Measurements from ENCODE around the gene CLEC2L.
A peak's percentile ranks its signal among the peaks of the same experiment; 100 is the strongest.

Gene CLEC2L

DNA sequence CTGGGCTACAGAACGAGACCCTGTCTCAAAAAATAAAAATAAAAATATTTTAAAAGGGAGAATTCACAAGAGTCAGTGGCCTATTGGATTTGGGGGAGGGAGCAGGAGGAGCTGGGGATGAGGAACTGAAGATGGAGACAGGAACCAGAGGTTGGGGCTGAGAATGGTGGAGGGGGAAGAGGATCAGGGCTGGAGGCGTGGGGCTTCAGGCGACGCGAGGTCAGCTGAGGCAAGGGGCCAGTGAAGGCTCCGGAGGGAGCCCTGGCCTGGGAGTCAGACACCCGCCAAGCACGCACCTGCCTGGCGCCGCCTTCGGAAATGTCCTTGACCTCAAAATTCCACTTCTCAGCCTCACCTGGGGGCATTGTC, 671 bp upstream of the CLEC2L start:
- DNase-seq (ENCODE audit: low read depth, low spot score): no peak

DNA sequence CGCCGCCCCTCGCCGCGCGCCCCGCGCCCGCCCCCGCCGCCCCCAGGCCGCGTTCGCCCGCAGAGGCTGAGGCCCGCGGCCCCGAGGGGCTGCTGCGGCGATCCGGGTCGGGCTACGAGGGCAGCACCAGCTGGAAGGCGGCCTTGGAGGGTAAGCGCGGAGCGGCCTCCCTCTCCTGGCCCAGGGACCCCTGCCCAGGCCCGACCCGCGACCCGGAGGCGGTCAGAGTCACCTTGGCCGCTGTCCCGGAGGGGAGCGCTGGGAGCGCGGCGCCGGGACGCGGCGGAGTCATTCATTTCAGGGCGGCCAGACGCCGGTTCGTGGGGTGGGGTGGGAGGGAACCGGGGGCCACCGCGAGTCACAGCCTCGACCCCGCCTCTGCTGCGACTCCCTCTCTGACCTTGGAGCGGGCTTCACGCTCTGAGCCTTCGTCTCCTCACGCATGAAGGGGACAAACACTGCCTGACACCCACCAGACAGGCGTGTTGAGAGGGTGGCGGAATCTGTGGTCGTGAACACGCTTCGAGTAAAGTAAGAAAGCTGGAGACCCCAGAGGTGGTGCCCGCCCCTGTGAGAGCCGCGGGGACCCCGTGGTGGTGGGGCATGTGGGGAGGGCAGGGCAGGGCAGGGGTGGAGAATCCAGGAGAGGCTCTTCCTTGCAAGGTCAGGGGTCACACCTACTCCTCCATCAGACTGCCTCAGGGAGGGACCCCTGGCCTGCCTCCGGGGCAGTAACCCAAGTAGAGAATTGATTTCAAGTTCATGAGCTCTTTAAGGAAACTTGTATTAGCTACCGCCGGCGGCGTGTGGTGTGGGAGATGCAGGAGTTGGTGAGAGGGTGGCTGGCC, 707 bp downstream of the CLEC2L start:
- no peak for DNase-seq (ENCODE audit: low read depth, low spot score)

DNA sequence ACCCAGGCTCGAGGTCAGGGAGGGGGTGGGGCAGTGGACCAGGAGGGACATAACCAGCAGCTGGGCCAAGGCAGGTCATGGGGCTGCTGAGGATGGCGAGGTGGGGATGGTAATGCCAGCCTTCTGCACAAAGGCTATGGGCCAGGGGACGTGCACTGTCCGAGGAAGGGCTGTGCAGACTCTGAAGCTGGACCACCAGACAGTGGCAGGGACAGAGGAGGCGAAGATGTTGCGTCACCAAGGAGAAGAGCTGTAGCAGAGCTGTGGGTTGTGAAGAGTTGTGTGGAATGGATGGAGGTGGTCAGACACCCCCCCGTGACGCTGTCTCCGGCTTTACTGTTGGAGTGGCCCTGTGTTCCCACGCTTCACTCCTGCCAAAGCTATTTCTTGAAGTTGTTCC, 1.8 kb downstream of the CLEC2L start:
- DNase-seq (ENCODE audit: low read depth, low spot score): no peak

DNA sequence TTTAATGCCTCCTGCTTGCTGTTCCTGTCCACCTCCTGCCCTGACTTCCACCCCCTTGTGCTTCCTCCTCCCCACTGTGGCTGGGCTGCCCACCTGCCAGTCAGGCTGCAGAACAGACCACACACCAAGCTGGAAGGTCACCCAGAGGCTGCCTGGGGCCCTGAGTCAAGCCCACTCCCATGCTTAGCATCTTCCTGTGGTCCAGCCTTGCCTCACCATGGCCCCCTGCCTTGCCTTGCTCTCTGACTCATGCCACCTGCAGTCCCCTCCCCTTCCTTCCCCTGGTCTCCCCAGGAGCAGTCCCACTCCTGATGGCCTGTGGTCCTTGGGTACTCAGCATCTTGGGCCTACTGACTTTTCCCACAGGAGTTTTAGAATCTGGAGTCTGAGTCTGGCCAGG, 2.3 kb downstream of the CLEC2L start:
- no peak for DNase-seq (ENCODE audit: low read depth, low spot score)

DNA sequence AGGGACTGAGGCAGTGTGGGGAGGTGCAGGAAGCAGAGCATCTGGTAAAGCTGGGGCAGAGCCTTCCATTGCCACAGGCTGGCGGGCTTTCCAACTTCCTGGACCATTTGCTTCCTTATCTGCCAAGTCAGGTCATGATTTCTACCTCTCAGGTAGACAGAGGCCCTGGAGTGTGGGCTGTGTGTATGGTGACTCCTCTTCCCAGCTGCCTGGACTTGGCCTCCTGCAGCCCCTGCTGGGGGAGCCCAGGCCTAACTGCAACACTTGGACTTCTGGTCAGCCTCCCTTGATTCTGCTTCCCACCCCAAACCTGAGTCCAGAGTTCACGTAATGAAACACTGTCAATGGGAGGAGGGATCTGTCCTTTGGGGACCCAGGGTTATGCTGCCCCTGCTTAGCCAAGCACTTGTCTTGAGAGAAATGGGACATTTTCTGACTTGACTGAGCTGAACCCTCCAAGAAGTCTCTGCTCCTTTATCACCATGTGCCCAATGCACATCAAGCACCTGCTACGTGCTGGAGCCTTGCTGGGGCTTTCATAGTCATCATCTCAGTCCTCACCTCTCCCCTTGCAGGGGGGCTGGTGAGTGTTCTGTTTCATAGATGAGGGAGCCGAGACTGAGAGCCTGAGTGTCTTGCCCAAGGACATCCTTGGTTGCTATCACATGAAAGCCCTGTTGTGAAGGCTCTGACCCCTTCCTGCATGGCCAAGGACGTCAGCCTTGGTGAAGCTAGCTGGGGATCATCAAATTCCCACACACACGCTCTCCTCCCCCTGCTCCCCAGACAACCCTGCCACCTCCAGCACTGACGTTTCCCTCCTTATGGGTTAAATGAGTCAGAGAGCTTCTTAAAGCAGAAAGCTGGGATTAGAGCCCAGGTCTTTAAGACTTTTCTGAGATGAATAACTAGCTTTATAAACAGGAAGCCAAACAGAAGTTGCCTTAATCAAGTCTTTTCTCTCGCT, 3.4 kb downstream of the CLEC2L start:
- peak; percentile 87 for DNase-seq (ENCODE audit: low read depth, low spot score)

DNA sequence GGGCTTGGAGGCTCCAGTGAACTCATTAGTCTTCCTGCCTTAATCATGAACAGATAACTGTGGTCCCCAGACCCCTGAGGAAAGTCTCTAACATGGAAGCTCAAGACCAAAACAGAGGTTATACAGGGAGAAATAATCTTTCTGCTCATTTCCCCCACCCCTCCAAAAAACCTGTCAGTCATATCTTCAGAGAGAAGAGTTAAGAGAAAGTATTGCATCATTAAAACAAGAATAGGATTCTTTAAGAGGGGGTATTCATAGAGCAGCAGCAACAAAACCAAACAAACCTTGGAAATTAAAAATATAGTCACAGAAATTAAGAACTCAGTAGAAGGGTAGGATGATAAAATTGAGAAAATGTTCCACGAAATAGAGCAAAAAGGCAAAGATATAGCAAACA, 7.6 kb downstream of the CLEC2L start:
- no peak for DNase-seq (ENCODE audit: low read depth, low spot score)

DNA sequence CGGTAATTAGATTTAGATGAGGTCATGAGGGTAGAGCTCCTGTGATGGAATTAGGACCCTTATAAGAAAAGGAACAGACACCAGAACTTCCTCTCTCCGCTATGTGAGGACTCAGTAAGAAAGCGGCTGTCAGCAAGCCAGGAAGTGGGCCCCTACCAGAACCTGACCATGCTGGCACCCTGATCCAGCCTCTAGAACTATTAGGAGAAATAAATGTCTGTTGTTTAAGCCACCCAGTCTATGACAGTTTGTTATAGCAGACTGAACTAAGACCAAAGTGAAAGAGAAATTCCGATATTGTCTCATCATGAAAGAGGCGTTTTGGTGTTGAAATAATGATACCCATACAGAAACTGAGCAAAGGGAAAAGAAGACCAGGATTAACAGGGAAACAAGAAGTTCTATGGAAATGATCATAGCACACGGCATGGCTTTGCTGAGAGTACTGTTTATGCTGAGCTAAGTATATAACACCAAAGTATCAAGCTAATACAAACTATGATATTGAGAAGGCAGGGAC, 9.2 kb downstream of the CLEC2L start:
- no peak for DNase-seq (ENCODE audit: low read depth, low spot score)

DNA sequence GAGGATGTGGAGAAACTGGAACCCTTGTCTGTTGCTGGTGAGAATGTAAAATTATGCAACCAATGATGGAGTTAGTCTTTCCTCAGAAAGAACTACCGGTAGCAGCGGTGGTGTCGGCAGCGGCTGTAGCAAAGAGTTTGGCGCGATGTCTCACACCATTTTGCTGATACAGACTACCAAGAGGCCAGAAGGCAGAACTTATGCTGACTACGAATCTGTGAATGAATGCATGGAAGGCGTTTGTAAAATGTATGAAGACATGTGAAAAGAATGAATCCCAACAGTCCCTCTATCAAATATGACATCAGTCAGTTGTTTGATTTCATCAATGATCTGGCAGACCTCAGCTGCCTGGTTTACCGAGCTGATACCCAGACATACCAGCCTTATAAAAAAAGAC, 10.6 kb downstream of the CLEC2L start:
- no peak for DNase-seq (ENCODE audit: low read depth, low spot score)

DNA sequence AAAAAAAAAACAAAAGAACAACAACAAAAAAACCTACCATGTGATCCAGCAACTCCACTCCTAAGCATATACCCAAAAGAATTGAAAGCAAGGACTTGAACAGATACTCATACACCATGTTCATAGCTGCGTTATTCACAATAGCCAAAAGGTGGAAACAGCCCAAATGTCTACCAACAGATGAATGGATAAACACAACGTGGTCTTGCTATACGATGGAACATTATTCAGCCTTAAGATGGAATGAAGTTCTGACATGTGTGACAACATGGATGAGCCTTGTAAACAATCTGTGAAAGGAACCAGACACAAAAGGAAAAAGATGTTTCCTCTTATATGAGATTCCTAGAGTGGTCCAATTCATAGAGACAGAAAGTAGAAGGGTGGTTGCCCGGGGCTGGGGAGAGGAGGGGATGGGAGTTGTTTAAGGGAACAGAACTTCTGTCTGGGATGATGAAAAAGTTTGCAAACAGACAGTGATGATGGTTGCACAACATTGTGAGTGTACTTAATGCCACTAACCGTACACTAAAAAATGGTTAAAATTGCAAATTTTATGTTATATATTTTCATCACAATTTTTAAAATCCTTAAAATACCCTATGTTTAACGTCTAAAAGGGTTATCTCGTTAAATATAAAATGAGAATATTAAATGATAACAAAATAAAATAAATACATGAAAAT, 11.6 kb downstream of the CLEC2L start:
- no peak for DNase-seq (ENCODE audit: low read depth, low spot score)

DNA sequence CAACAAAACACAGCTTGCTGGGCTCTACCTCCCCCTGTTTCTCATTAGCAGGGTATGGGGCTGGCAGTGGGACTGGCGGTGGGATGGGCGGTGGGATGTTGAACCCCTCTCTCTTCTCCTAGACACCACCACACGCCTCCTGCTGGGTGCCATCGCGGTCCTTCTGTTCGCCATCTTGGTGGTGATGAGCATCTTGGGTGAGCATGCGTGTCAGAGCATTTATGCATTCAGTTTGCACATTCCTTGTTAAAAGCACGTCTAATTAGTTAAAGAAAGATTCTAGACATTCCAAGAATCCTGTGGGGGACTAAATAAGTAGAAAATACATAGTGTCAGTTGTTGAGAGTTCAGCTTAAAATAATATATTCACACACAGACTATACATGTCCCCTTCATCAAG, 12.7 kb downstream of the CLEC2L start:
- no peak for DNase-seq (ENCODE audit: low read depth, low spot score)

DNA sequence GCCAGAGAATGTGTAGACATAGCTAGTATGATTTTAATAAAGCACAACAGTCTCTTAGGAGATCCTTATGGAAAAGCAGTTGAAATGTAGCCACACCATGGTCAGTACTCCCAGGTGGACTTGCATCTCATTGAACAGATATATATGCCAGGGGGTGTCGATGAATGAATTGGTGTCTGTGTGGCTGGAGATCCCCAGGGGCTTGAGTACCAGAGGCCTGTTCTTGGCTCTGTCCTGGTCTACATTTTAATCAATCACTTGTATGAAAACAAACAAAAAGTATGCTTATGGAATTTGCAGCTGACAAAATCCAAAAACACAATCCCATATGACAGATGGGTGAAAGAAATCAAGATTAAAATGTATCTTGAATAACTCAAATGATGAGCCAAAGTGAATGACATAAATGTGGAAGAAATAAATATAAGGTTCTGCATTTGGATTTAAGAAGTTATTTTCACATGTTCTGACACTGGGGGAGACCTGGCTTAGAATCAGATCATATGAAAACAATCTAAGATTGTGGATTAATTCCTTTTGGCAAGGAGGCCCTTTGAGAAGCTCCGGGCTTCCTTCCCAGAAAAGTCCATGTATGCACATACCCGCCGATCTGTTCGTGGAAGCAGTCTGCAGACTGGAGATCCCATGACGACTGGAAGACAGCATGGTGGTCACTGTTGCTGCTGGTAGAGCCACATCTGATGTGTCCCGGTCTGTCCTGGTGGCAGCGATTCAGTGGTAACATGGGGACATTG, 15.6 kb downstream of the CLEC2L start:
- DNase-seq (ENCODE audit: low read depth, low spot score): no peak

DNA sequence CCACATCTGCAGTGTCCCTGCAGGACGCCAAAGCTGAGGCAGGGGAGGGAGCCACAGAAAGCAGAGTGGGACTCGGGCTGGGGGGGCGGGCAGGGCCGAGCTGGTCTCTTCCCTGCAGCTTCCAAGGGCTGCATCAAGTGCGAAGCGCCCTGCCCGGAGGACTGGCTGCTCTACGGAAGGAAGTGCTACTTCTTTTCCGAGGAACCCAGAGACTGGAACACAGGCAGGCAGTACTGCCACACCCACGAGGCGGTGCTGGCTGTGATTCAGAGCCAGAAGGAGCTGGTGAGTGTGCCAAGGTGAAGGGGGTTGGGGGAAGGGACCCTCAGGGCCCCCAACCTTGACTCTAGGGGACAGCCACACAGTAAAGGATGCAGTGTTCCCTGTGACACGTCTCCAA, 16.7 kb downstream of the CLEC2L start:
- no peak for DNase-seq (ENCODE audit: low read depth, low spot score)

DNA sequence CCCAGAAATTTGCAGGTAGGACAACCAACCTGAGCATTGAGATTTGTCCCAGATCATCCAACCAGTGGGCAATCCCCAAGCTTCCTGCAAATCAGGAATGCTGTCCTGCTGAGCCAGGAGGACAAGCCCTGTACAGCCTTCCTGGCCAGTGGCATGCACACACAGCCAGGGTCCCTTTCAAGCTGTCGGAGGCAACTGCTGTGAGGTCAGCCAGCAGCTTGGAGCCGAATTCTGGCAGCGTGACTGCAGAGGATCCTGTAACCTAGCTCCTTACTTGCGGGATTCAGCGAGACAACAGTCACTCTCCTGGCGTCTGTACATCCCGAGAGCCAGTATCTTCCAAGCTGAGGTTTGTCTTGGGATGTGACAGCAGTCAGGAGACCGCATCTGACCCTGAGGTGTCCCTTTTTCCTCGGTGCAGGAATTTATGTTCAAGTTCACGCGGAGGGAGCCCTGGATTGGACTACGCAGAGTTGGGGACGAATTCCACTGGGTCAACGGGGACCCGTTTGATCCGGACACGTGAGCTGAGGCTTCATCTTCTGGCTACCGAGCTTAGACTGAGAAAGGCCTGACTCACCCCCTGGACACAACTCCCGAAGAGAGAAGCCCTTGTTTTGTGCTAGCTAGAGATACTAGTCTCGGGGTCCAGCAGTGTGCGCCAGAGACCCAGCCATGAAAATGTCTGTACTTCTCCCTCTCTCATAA, 18.3 kb downstream of the CLEC2L start:
- DNase-seq (ENCODE audit: low read depth, low spot score): peak; percentile 28

DNA sequence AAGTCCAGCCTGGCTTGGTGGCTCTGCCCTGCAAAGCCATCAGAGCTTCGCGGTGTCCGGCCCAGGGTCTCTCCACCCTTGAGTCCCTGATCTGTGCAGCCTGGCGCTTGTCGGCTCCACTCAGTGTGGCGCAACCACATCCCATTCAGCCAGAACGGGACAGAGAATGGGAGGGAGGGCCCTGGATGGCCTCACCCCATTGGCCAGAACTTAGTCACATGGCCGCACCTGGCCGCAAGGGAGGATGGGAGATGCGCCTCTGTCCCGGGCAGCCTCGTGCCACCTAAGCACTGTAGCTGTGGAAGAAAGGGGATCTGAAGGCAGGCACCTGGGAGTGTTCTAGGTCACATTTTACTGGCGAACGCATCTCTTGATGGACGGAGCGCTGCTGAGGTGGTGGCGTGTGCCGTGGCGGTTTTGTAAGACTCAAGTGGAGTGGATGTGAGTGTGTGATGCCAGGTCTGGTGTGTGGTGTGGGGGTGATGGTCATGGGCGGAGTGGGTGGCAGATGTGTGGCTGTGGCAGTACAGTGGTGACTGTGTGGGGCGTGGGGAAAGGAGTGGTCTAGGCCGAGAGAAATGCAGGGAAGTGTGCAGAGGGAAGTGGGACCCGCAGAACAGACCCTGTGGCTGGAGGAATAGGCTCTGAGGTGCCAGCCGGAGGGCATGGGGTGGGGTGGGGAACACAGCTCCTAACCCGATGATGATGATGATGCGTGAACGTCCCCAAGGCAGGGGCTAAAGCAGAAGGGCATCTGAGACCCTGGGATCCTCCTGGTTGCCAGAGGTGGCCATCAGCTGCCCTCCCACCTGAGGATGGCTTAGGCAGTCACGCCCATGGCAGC, 19.0 kb downstream of the CLEC2L start:
- DNase-seq (ENCODE audit: low read depth, low spot score): no peak

DNA sequence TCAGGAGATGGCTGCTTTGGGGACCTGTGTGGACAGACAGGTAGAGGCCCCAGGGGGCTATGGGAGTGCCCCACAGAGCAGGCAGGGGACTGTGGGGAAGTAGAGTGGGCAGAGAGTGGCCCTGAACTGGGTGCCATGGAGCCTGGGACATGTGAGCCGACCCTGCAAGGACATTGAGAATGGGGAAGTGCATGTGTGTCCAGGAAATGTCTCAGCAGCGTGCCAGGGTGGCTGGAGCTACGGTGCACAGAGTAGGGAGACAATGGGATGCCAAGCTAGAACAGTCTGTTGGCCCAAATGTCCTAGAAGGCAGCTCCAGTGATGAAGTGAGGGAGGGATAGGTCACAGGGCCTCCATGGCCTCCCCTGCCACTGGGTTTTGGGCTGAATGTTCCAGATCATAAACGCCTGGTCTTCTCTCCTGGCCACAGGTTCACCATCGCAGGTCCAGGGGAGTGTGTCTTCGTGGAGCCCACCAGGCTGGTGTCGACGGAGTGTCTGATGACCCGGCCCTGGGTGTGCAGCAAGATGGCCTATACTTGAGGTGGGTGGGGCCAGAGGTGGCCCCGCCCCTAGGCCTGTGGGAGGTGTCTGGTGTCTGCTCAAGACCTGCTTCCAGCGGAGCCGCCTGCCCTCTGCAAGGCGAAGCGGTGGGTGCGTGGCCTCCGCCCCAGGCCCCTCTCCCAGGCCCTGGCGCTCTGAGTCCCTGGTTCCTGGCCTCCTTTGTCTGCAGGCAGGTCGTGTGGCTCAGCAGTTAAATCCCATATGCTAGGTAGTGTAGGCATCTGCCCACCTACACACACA, 20.5 kb downstream of the CLEC2L start:
- DNase-seq (ENCODE audit: low read depth, low spot score): no peak

DNA sequence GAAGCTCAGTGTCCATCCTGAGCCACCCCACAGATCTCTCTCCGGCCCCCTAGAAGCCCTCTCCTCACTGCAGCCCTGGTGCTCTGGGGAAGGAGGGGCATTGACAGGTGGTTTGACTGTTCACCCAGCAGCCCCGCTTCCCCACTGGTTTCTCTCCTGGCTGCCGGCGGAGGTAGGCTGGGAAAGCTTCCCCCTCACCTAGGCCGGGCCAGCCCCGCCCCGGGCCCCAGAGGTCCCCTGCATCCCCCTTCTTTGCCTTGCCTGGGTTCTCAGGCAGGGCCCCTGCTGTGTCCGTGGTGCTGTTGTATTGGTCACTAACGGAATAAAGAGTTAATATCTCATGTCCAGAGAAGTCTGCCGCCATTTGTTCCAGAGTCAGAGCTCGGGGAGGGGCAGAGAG, 21.2 kb downstream of the CLEC2L start:
- no peak for DNase-seq (ENCODE audit: low read depth, low spot score)

DNA sequence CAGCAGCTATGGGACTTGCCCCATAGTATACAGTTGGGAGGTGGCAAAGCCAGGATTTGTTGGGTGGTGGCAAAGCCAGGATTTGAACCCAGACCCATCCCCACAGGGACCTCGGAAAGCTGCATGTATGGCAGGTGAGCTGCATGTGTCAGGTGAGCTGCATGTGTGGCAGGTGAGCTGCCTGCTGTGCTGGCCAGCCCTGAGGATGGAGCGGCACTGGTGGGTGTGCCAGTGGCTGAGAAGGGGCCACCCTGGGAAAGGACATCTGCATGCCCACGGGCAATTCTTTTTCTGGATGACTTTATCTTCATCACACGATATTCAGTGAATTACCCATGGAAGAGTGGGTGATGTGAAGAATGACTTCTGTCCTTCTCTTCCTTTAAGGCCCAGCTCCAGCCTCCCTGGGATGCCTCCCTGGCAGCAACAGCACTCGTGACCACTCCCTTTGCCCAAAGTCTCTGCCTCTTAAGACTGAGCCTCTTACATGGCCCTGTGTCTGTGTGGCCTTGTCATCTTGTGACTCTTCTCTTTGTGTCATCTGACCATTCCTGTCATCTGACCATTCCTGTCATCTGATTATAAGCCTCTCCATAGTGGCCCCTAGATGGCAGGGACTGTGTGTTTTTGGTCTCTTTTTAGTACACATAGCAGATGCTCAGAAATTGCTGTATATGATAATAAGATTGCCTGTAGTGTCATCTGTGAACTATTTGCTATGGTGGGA, 25.0 kb downstream of the CLEC2L start:
- DNase-seq (ENCODE audit: low read depth, low spot score): no peak

All from astrocyte of the hippocampus (primary cell).